ENCODE results near the gene PPP1R9B.

PPP1R9B gene

DNA sequence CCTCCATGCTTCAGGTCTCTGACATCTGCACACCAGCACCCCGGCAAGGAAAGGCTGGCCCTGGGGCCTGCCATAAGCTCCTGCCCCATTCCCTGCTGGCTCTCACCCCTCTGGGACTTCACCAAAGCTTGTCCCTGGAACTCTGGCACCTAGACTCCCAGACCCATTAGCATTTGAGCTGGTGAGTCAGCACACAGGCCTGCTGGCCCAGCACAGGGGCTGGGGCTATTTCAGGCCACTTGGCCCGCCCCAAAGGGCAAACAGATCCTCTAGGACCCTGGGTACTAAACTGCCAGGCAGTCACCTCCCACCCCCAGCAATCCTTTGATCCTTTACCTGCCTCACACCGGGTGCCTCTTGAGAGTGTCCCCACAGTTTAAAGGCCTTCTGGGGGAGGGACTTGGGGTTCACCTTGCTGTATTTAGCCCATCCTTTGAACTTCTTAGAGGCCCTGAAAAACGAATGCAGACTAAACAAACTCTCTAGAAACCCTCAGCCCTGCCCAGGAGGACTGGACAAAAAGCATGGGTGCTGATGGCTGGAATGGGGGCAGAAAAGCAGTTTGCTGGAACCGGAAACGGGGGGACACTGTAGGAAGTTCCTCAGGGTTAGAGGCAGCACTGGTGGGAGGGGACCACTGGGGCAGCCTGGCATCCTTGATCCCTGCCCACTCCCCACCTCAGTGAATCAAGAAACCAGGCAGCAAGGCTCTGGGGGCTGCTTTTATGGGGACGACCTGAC is 17.3 kb downstream of the PPP1R9B start:
- peak overlapping the region; percentile 53 for H3K9ac ChIP-seq (ENCODE audit: low read depth, low read length, poor library complexity)
- H4K91ac ChIP-seq (ENCODE audit: low read depth, low read length, poor library complexity): no peak overlapping the region
- no peaks in the 10 kb centered on the region for H3K9me3 ChIP-seq (replicated peaks in 1 of 2; ENCODE audit: control insufficient read depth in 2 of 2, insufficient read depth in 1 of 2, low read depth in 1 of 2, low read length in 2 of 2)
- H2BK5ac ChIP-seq (ENCODE audit: low read length): no peak overlapping the region
- H2AK5ac ChIP-seq (ENCODE audit: low read depth, low read length): no peak overlapping the region
- no peaks in the 10 kb centered on the region for H3K79me1 ChIP-seq (ENCODE audit: low read depth, low read length)
- no peak overlapping the region for H2BK12ac ChIP-seq (ENCODE audit: low read length)
- no peak overlapping the region for H3K23ac ChIP-seq (ENCODE audit: low read depth, low read length, poor library complexity)
- no peak overlapping the region for H2BK15ac ChIP-seq (ENCODE audit: low read length)
- H3K14ac ChIP-seq (ENCODE audit: low read length): no peak overlapping the region
- H2BK120ac ChIP-seq (ENCODE audit: low read depth, low read length): no peak overlapping the region
- no peak overlapping the region for H3K4me3 ChIP-seq (ENCODE audit: low read length in 2 of 2)
- no peak overlapping the region for H3K4ac ChIP-seq (ENCODE audit: low read length)
- no peak overlapping the region for H3K4me2 ChIP-seq (ENCODE audit: insufficient read depth, low read length, poor library complexity, severe bottlenecking)
- DNase-seq (ENCODE audit: low spot score): no peak
- H2AFZ ChIP-seq (ENCODE audit: low read length): no peak overlapping the region
- no CpG with 5 or more reads among the region's 7 CpGs for WGBS, 2 donors (ENCODE audit: extremely low coverage in 2 of 2, insufficient read length in 2 of 2, insufficient replicate concordance in 1 of 2)
- peaks cover 7 to 10% of the 10 kb centered on the region in 2 donors for H3K4me1 ChIP-seq (ENCODE audit: control insufficient read depth in 2 of 2, insufficient read depth in 1 of 2, low read depth in 1 of 2, low read length in 2 of 2)
- no peak overlapping the region for H3K27ac ChIP-seq (replicated peaks; ENCODE audit: low read length)
- H3K27me3 ChIP-seq (ENCODE audit: control insufficient read depth in 3 of 3, insufficient read depth in 3 of 3, low read depth in 1 of 3, low read length in 3 of 3): no peaks in the 10 kb centered on the region
- H3K36me3 ChIP-seq (replicated peaks in 1 of 2; ENCODE audit: control insufficient read depth in 2 of 2, insufficient read depth in 2 of 2, low read length in 2 of 2): peaks cover 15 to 46% of the 10 kb centered on the region in 2 donors
- no peak overlapping the region for H3K18ac ChIP-seq (ENCODE audit: low read length)
- H4K8ac ChIP-seq (ENCODE audit: low read depth, low read length): no peak overlapping the region

- Histone ChIP-seq H3K27ac (replicated peaks; ENCODE audit: low read length) (no peak overlapping the region), H2BK120ac (ENCODE audit: low read depth, low read length) (no peak overlapping the region), H4K8ac (ENCODE audit: low read depth, low read length) (no peak overlapping the region), H2BK15ac (ENCODE audit: low read length) (no peak overlapping the region), H3K36me3 (replicated peaks in 1 of 2; ENCODE audit: control insufficient read depth in 2 of 2, insufficient read depth in 2 of 2, low read length in 2 of 2) (peaks cover 6 to 36% of the 10 kb centered on the region in 2 donors), H3K23ac (ENCODE audit: low read depth, low read length, poor library complexity) (no peak overlapping the region), H3K27me3 (ENCODE audit: control insufficient read depth in 3 of 3, insufficient read depth in 3 of 3, low read depth in 1 of 3, low read length in 3 of 3) (no peaks in the 10 kb centered on the region), H3K4me3 (ENCODE audit: low read length in 2 of 2) (no peak overlapping the region), H4K91ac (ENCODE audit: low read depth, low read length, poor library complexity) (no peak overlapping the region), H3K18ac (ENCODE audit: low read length) (no peak overlapping the region), H3K79me1 (ENCODE audit: low read depth, low read length) (no peaks in the 10 kb centered on the region), H3K9me3 (replicated peaks in 1 of 2; ENCODE audit: control insufficient read depth in 2 of 2, insufficient read depth in 1 of 2, low read depth in 1 of 2, low read length in 2 of 2) (no peaks in the 10 kb centered on the region), H2AK5ac (ENCODE audit: low read depth, low read length) (no peak overlapping the region), H2AFZ (ENCODE audit: low read length) (no peak overlapping the region), H3K14ac (ENCODE audit: low read length) (no peak overlapping the region), H3K4ac (ENCODE audit: low read length) (no peak overlapping the region), H2BK12ac (ENCODE audit: low read length) (no peak overlapping the region), H3K4me2 (ENCODE audit: insufficient read depth, low read length, poor library complexity, severe bottlenecking) (no peak overlapping the region), H3K9ac (ENCODE audit: low read depth, low read length, poor library complexity) (no peak overlapping the region), H3K4me1 (ENCODE audit: control insufficient read depth in 2 of 2, insufficient read depth in 1 of 2, low read depth in 1 of 2, low read length in 2 of 2) (peaks cover 9 to 10% of the 10 kb centered on the region in 2 donors), H2BK5ac (ENCODE audit: low read length) (no peak overlapping the region)
- no CpG with 5 or more reads among the region's 6 CpGs for WGBS, 2 donors (ENCODE audit: extremely low coverage in 2 of 2, insufficient read length in 2 of 2, insufficient replicate concordance in 1 of 2)
- DNase-seq (ENCODE audit: low spot score): no peak
Observed at GRCh38 chr17:50132104-50132794, 18.2 kb downstream of the PPP1R9B start.

GRCh38 chr17:50130559-50131305 is 19.7 kb downstream of the PPP1R9B start:
- Histone ChIP-seq H3K9ac (ENCODE audit: low read depth, low read length, poor library complexity) (no peak overlapping the region), H3K9me3 (replicated peaks in 1 of 2; ENCODE audit: control insufficient read depth in 2 of 2, insufficient read depth in 1 of 2, low read depth in 1 of 2, low read length in 2 of 2) (no peaks in the 10 kb centered on the region), H3K23ac (ENCODE audit: low read depth, low read length, poor library complexity) (peak overlapping the region; percentile 8), H3K4me3 (ENCODE audit: low read length in 2 of 2) (peak overlapping the region in 1 of 2 donors; percentile 57), H3K4me1 (ENCODE audit: control insufficient read depth in 2 of 2, insufficient read depth in 1 of 2, low read depth in 1 of 2, low read length in 2 of 2) (peaks cover 10 to 11% of the 10 kb centered on the region in 2 donors), H2BK120ac (ENCODE audit: low read depth, low read length) (peak overlapping the region; percentile 95), H3K36me3 (replicated peaks in 1 of 2; ENCODE audit: control insufficient read depth in 2 of 2, insufficient read depth in 2 of 2, low read length in 2 of 2) (peaks cover 4 to 21% of the 10 kb centered on the region in 2 donors), H4K91ac (ENCODE audit: low read depth, low read length, poor library complexity) (no peak overlapping the region), H3K4ac (ENCODE audit: low read length) (no peak overlapping the region), H4K8ac (ENCODE audit: low read depth, low read length) (no peak overlapping the region), H3K27me3 (ENCODE audit: control insufficient read depth in 3 of 3, insufficient read depth in 3 of 3, low read depth in 1 of 3, low read length in 3 of 3) (no peaks in the 10 kb centered on the region), H3K4me2 (ENCODE audit: insufficient read depth, low read length, poor library complexity, severe bottlenecking) (peak overlapping the region; percentile 82), H3K14ac (ENCODE audit: low read length) (no peak overlapping the region), H2AFZ (ENCODE audit: low read length) (peak overlapping the region; percentile 98), H3K27ac (replicated peaks; ENCODE audit: low read length) (no peak overlapping the region), H2AK5ac (ENCODE audit: low read depth, low read length) (peak overlapping the region; percentile 98), H2BK5ac (ENCODE audit: low read length) (no peak overlapping the region), H2BK15ac (ENCODE audit: low read length) (peak overlapping the region; percentile 96), H3K18ac (ENCODE audit: low read length) (peak overlapping the region; percentile 11), H3K79me1 (ENCODE audit: low read depth, low read length) (no peaks in the 10 kb centered on the region), H2BK12ac (ENCODE audit: low read length) (no peak overlapping the region)
- no peak for DNase-seq (ENCODE audit: low spot score)
- WGBS, 2 donors (ENCODE audit: extremely low coverage in 2 of 2, insufficient read length in 2 of 2, insufficient replicate concordance in 1 of 2): no CpG with 5 or more reads among the region's 19 CpGs

All from neuronal stem cell (in vitro differentiated cells).